Jurkat, Clone E6-1 (cell line): ENCODE data around the gene ASB18.

Experiments used
- DNase-seq: peaks from one replicate; pipeline ENCODE4 v3.0.0-alpha.2; 2011; ENCODE audit warnings: low read depth, low spot score
- H3K4me3 ChIP-seq: 2 replicates; pipeline ENCODE4 v1.5.1; 2011; ENCODE audit warnings: mild to moderate bottlenecking, low read length, control low read depth, moderate library complexity

Gene ASB18

DNA sequence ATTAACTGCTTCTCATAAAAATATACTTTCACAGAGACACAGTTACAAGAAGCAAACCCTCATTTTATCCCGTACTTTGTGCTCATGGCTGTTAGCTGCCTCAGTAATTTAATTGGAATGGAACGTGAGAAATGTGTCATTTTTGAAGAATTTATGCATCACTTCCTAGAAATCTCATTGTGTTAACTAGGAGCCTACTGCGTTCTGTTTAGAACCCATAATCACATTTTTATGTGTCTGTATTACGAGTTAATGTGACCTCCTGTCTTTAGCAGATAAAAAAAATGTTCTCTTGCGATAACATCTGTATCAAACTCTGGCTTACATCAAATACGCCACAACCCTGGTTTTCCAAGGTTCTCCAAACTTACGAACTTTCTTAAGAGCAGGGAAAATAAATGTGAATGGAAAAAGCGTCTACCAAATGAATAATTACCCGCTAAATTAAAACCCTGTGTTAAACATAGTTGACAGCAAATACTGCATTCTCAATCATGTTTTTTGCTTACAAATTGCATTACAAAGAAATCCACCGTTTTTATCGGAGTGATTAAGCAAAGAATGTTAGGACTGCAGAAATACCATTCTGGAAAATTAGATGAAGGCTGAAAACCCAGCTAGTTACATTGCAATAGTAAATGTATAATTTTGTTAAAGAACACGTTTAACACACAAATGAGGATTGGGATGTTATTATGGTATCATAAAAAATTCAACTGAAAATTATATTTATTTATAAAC is 84.0 kb downstream of the ASB18 start:
- DNase-seq = no peak
- H3K4me3 ChIP-seq = no peak overlapping the region

DNA sequence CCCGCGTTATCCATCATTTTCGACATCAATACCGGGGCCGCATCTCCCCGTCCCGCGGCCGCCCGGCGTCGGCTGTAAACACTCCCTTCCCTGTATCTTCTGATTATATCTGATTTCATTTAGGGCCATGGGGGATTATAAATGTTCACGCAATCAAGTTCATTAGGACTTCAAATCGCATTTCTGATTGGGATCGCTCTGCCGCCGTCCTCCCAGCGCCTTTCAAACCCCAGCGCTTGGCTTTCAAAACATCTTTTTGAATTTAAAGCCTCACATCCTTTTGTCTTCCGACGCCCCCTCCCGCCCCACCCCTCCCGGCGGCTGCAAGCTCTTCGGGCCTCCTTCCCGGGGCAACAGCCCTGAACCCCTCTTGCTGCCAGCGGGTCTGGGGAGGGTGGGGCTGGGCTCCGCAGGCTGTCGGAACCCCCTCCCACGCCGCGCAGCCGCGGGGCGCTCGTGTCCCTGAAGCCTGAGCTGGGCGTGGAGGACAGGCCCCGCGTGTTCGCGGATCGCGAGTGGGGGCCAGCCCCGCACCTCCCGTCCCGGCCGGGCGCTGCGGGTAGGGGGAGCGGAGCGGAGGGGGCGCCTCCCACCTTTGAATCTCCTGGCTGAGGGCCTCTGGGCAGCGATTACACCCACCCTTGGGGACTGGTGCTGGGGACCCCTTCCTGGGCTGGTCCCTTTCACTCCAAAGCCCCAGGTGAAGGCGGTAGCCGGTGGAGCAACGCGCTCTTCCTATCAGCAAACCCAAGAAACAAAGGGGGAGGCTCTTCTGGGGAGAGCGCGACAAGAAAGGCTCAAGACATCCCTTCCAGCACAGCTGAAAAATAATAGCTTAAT is 84.8 kb downstream of the ASB18 start:
- no peak for DNase-seq
- no peak overlapping the region for H3K4me3 ChIP-seq

DNA sequence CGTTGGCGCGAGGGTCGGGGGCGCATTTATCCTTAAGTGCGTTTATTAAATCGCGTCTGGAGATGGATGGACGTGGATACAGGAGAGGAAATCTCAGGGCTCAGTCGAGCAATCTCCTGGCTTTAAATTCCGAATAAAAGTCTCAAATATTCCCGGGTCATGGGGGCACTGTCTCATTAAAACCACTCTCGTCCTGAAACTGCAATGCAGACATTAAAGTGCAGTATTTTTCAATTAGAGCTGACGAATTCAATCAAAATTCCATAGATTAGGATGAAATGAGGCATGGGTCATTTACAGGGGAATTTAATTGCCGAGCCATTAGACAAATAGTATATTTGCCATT is 85.3 kb downstream of the ASB18 start:
- no peak overlapping the region for H3K4me3 ChIP-seq

DNA sequence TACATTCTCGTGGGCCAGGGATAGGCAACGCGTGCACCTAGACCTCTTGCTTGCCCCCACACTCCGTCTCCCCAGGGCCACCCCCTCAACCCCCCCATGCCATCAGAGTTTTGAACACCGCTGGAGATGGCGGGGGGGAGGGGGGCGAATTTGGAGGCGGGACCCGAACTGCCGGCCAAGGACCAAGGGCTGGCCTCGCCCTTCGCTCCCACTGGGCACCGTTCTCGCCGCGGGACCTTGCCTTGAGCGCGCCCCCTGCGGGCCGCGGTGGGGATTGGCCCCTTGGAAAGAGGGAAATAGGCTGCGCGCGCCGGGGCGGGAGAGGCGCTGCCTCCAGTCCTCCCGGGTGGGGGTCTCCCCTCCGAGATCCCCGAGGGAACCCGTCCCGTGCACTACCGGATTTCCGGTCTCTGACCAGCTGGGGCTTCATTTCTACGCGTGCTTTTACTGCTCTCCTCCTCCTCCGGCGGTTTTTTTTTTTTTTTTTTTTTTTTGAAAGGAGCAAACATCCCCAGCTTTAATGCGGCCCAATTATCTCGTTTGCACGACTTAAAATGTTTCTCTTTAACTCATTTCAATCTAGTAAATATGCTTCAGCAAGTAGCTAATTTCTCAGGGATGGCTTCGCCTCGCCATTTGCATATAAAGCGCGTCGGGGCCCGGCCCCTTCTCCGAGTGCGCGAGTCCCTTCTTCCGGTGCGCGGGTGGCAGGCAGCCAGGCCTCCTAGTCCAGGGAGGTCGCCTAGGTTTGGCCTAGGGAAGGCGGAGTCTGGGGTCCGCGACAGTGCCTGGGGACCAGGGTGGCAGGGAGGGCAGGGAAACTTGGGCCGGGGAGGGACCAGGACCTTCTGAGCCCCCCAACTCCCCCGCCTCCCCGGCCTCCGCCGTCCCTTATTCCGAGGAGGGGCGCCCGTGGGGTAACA is 86.0 kb downstream of the ASB18 start:
- H3K4me3 ChIP-seq = no peak overlapping the region

More for the DNA sequence above, 85.3 kb downstream of the ASB18 start:
- DNase-seq = no peak

DNA sequence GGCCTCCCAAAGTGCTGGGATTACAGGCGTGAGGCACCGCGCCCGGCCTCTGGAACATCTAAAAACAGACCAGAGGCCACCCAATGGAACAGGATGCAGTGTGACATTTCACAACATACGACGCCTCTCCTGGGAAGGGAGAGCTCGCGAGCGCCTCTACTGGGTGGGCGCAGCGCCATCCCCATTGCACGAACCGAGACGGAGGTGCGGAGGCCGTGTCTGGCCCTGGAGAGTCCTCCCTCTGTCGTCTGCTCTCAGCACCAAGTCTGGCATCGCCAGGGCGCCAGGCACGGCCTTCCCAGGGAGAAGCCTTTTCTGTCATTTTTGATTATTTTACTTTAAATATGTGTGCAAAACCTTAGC is 86.6 kb downstream of the ASB18 start:
- no peak for DNase-seq

More for the DNA sequence above, 86.0 kb downstream of the ASB18 start:
- no peak for DNase-seq

DNA sequence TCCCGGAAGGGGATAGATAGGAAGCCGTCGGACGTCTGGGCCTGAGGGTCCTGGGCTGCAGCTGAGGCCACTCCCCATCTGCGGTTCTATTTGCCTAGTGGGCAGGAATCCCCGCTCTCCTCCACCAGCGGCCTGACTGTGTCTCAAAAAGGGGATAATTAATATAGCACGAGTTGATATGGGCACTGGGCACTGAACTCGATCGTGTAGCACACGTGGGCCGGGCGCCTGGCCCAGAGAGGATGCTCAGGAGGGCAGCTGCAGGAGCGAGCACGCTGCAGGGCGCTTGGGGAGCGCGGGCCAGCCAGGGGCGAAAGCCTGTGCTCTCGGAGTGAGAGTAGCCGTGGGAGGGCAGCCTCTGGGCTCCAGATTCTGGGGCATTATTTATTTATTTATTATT is 87.3 kb downstream of the ASB18 start:
- H3K4me3 ChIP-seq = no peak overlapping the region
- DNase-seq = no peak

More for the DNA sequence above, 86.6 kb downstream of the ASB18 start:
- no peak overlapping the region for H3K4me3 ChIP-seq

DNA sequence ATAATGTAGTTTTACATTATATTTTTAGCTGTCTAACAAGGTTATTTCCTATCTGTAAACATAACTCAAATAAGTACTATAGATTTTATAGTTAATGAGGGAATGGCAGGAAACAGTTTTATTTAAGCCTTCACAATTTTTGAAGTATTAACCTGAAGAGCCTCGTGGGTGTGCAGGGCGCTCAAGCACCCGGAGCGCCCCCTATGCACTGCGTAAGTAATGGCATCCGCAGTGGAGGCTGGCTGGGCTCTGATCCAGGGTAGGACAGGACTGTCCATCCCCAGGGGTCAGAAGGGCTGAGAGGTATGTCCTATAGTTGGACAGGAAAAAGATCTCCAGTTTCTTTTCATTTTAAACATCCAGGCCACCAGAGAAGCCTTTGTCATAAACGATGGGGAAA is 87.8 kb downstream of the ASB18 start:
- no peak overlapping the region for H3K4me3 ChIP-seq

DNA sequence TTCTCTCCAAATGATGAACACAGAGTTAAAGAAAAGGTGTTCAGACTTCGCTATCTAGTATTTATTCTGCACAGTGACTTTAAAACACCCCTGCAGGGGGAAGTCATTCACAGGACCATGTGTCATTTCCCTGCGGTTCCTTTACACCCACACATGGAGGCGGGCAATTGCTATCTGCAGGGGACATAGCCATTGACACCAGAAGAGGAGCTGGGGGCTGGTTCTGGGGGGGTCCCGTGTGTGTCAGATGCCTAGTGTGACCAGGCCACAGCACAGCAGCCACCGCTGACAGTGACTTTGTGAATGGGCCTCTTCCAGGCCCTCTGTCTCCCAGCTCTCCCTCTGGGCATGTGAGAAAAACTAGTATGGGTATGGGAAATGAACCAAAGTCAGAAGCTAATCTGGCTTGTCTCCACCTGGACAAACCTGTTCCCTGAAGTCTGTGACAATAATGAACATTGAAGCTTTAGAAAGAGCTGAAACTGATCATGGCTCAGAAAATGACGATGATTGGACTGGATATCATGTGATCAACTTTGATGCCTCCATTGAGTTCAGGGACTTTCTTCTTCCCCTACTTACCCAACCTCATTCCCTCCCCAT is 88.6 kb downstream of the ASB18 start:
- no peak overlapping the region for H3K4me3 ChIP-seq
- DNase-seq = no peak

More for the DNA sequence above, 87.8 kb downstream of the ASB18 start:
- peak; percentile 36 for DNase-seq

DNA sequence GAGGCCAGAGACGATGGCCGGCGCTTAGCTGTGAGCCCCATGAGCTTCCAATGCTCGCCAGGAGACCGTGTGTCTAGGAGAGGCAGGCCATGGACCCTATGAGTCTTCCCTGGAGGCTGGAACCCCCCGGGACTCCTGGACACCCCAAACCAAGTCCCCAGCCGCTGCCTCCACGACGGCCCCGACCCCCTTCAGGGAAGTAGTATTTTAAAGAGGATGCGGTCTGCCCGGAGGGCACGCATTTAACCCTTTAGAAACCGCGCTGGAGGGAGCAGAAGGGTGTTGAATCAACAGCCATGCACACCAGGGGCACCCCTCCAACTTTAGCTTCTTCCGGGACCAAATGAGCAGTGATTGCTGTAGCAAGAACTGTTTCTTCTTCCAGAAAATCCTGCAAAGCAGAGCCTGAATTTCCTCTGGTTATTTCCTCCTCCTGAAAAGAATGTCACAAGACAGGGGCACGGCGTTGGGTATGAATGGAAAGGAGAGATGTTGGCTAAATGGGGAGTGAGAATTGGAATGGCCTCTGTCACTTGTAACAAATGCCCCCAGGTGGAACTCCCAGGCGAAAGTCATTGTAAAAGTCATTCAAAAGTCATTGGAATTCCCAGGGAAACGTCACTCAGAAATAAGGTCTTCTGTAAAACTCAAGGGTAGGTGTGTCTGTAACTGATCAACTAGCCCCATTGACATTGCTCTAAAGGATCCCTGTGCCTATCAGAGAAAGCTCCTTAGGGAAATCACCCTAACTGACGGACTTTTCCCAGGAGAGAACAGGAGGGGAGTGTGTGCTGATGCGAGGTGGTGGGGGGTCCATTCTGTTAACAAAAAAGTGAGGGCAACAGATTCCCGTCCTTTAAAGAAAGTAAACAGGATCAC is 90.2 kb downstream of the ASB18 start:
- no peak for DNase-seq
- no peak overlapping the region for H3K4me3 ChIP-seq

DNA sequence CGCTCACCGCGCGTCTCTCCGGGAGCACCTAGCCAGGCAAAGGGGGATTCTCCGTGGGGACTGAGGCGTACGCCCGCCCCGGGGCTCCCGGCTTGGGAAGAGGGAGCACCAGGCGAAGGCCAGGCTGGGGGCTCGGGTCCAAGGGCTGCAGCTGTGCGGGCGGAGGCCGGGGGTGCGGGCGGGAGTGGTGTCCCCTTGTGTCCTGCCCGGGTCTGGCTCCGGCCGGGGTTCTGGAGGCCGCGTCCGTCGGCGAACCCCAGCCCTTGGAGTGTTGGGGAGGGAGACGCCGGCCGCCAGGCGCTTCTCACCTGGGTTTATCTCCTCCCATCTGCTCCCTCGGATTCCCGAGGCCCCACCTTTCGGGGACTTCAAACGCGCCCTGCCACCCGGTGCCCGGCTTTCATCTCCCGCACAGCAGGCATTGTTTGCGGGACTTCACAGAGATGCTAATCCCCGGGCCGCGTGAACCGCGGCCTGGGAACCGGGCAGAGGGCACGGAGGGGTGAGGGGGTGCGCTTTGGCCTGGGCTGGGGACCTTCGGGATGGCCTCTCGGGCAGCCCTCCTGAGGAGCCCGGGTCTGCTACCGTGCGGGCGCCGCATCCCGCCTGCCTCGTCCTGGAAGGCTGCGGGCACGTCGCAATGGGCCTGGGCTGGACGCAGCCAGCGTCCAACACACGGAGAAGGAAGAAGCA is 91.0 kb downstream of the ASB18 start:
- DNase-seq = no peak
- no peak overlapping the region for H3K4me3 ChIP-seq

DNA sequence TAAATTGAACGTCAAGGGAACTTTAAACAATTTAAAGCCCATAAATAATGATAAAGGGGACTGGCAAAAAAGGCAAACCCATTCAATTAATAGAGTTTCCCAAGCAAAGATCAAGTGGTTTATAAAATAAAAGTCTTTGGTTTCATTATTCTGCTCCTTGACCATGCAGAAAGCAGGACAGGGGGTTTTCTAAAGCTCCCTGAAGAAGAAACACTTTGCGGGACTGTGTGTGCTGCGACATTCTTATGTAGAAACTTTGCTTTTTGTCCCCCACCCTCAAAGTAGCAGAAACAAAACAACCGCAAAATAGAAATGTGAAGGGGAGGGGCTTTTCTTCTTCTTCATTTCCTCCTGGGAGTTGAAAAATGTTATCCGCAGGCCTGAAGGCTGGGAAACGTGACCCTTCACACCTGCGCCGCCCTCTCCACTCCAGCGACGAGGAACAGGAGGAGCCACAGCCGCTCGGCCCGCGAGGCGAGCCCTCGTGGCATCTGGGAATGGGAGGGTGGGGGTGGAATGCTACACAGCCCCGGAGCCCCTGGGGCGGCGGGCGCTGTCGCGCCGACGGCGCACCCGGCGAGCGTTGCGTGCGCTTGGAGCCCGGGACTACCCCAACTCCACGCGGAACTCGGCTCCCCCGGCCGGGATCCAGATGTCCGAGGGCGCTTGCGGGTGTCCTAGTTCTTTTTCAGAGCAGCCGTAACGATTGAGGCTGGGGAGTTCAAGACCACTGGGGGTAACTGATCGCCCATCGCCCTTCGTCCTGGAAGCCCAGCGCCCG is 91.8 kb downstream of the ASB18 start:
- no peak for DNase-seq
- no peak overlapping the region for H3K4me3 ChIP-seq

DNA sequence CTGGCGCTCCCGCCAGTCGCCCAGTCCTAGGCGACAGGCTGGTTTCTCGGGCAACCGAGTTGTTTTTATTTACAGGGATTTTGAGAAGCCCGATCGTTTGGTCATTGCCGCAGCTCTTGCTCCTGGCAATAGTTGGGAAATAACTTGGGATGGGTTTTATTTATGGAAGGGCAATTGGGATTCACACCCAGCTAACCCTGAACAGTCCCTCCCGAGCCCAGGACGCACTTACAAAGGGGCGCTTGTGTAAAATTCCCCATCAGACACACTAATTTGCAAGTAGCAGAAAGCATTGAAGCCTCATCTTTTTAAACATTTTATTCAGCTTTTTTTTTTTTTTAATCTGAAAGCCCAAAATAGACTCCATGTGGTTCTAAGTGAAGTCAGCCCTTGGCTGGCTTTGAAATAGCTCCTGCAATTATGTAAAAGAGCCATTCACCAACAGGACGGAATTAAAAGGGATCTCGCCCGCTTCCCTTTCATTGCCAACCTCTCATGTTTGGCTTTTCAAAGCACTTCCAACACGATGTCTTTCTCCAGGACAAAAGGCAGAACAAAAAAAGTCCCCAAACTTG is 92.4 kb downstream of the ASB18 start:
- H3K4me3 ChIP-seq = no peak overlapping the region
- no peak for DNase-seq

DNA sequence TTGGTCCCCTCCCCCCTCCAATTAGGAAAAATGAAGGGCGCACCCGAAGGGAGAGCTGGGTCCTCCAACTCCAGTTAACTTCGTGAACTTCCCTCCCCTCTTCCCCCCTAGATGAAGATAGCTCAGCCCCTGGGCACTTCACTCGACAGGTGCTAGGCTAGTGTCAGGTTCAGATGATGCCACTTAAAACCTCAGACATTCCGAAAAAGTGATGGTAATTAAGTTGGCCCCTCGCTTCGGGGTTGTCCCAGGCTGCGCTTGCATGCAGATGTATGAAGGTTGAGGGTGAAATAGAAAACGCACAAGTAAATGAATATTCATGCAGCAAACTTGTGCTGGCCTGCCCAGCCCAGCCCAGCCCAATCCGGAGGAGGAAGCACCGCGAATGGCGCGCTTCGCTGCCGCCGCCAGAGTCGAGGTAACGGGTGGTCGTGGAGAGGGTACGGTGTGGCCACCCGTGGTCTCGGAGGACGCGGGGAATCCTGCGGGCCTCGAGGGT is 93.0 kb downstream of the ASB18 start:
- H3K4me3 ChIP-seq = no peak overlapping the region
- DNase-seq = no peak

DNA sequence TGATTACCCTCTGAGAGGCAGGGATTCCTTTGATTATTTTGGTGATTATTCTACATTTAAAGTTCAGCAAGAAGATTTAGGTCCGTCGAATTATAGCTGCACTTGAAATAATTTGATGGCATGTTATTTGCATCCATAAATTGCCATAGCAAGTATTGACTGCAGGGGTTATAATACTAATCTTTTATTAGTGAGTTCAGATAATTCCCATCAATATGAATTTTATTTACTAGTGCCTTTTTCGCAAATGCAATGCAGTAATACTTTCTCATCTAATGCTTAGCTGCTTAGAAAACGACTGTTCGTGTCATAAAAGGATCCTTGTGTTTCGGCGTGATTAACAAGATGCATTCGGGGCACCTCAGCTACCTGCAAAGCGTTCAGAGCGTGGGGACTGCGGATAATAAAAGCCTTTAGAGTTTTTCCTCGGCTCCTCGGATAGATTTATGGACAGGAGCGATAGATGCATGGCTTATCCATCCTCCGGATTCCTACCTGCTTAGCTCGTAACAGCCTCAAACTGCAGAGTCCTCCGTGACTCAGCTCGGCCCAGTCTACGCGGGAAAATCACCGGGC is 93.5 kb downstream of the ASB18 start:
- DNase-seq = no peak
- H3K4me3 ChIP-seq = no peak overlapping the region

DNA sequence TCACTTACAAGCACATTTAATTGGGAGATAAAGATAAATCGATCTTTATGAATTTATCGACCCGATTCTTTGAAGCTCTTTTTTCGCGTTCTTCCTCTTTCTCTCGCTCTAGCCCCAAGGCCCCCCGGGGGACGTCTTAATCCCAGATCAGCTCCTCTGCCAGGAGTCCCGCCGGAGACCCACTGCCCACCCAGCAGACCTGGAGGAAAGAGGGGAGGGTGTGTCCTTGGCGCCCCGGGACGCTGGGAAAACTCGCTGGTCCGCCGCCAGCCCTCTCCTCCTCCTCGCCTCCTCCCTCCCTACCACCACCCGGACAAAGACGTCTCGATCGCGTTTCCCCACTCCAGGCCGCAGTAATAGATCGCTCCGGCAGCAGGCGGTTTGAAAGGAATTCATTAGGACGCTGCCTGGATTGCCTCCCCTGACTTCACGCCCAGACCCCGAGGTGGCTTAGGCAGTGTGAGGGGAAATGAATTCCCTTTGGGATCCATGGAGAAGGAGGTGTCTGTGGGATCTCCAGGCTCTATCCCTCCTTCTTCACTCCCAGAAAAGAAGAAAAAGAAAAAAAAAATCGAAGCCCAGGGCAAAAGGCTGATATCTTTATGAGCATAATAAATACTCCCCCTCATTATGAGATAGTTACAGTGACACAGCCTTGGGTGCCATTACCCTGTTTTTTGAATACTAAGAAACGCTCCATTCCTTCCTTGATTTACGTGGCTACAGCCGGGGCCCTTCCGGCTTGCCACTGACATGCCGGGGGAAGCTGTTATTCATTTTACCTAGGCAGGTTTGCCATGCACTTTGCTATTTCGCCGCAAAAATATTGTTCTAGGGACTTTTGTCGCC is 94.2 kb downstream of the ASB18 start:
- no peak for DNase-seq
- no peak overlapping the region for H3K4me3 ChIP-seq
